ENCODE data around the gene KRTAP12-1.

KRTAP12-1 gene

GRCh38 chr21:44681861-44682579 lies at the start of gene KRTAP12-1:
Gene KRTAP12-1, minus strand, starts transcription at chr21:44682163. Its CDS starts 40 bp downstream, at chr21:44682123.
- no peak for DNase-seq

GRCh38 chr21:44730951-44731579 lies 49.1 kb upstream of the KRTAP12-1 start:
- DNase-seq, result no peak

GRCh38 chr21:44730028-44730395 lies 48.0 kb upstream of the KRTAP12-1 start:
- DNase-seq, result no peak

GRCh38 chr21:44729336-44730027 lies 47.5 kb upstream of the KRTAP12-1 start:
- DNase-seq, result no peak

- DNase-seq, result no peak
Observed at GRCh38 chr21:44728716-44729115, 46.8 kb upstream of the KRTAP12-1 start.

GRCh38 chr21:44727757-44728156 lies 45.8 kb upstream of the KRTAP12-1 start:
- no peak for DNase-seq

GRCh38 chr21:44727321-44727720 lies 45.4 kb upstream of the KRTAP12-1 start:
- no peak for DNase-seq

GRCh38 chr21:44726826-44727225 lies 44.9 kb upstream of the KRTAP12-1 start:
- DNase-seq, result no peak

- DNase-seq, result no peak
Observed at GRCh38 chr21:44724926-44725325, 43.0 kb upstream of the KRTAP12-1 start.

- DNase-seq, result no peak
Observed at GRCh38 chr21:44724196-44724595, 42.2 kb upstream of the KRTAP12-1 start.

GRCh38 chr21:44723177-44724131 lies 41.5 kb upstream of the KRTAP12-1 start:
- peak; percentile 37 for DNase-seq

- DNase-seq, result no peak
Observed at GRCh38 chr21:44722731-44723130, 40.8 kb upstream of the KRTAP12-1 start.

GRCh38 chr21:44720170-44720569 lies 38.2 kb upstream of the KRTAP12-1 start:
- DNase-seq, result no peak

GRCh38 chr21:44718571-44718970 lies 36.6 kb upstream of the KRTAP12-1 start:
- DNase-seq, result no peak

GRCh38 chr21:44718093-44718492 lies 36.1 kb upstream of the KRTAP12-1 start:
- DNase-seq, result no peak

- DNase-seq, result no peak
Observed at GRCh38 chr21:44716984-44717383, 35.0 kb upstream of the KRTAP12-1 start.

GRCh38 chr21:44714905-44715304 lies 32.9 kb upstream of the KRTAP12-1 start:
- no peak for DNase-seq

- no peak for DNase-seq
Observed at GRCh38 chr21:44713846-44714245, 31.9 kb upstream of the KRTAP12-1 start.

GRCh38 chr21:44713130-44713529 lies 31.2 kb upstream of the KRTAP12-1 start:
- no peak for DNase-seq

- DNase-seq, result no peak
Observed at GRCh38 chr21:44712203-44713028, 30.5 kb upstream of the KRTAP12-1 start.

- DNase-seq, result no peak
Observed at GRCh38 chr21:44711327-44712202, 29.6 kb upstream of the KRTAP12-1 start, which contains the start of gene TSPEAR. Gene TSPEAR, minus strand, starts transcription at chr21:44711572. Its CDS starts 58 bp downstream, at chr21:44711514.

Measured in CD4-positive, alpha-beta T cell treated with Interleukin-12 subunit alpha and Interleukin-12 subunit beta, for 1 hour (primary cell).